Measurements from ENCODE around the gene SLC45A3.

DNA sequence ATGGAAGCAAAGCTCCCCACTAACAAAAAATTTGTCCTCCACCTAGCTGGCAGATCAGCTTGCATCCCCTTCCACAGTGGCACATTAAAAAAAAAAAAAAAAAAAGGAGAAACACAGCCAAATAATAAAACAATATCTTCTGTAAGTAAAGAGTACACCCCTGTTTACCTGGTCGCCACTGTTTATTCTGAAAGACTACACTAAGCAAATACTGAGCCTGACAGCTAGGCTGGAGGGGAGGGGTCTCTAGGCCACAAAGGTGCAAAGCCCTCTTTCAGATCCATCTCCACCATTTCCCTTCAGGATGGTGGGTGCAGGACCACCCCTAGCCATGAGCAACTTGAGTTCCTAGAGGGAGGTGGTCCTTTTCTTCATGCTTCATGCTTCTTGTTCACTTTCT, 22.8 kb upstream of the SLC45A3 start:
- TF ChIP-seq CTCF (IDR thresholded peaks at IDR 0.05) = no peak
- no peak for TF ChIP-seq EP300 (IDR thresholded peaks at IDR 0.05)
- no peak for TF ChIP-seq POLR2A (IDR thresholded peaks at IDR 0.05)

All from stomach (tissue), 4 donors.